NCI-H1930 (cell line): Measurements from ENCODE around the gene LGALS7B.
"Not testable (repeated sequence)": the region's sequence is repeated elsewhere in the genome, so short reads cannot be mapped to it uniquely, and the experiment has no call there.

Source experiments
- DNase-seq, 2 experiments: peaks; one replicate each; lab custom pipeline; 2025; lab: John Stamatoyannopoulos, UW

LGALS7B gene

GRCh38 chr19:38797781-38798180 lies 8.8 kb downstream of the LGALS7B start:
- DNase-seq, result not testable (repeated sequence)

- no peak for DNase-seq
These were observed 10.1 kb downstream of the LGALS7B start for GRCh38 chr19:38799104-38799503.

GRCh38 chr19:38800577-38801347 lies 11.8 kb downstream of the LGALS7B start:
- DNase-seq, result no peak

- no peak for DNase-seq
These were observed 12.5 kb downstream of the LGALS7B start for GRCh38 chr19:38801359-38802095.

GRCh38 chr19:38803543-38803942 lies 14.5 kb downstream of the LGALS7B start:
- no peak for DNase-seq

GRCh38 chr19:38805180-38805579 lies 16.2 kb downstream of the LGALS7B start:
- no peak for DNase-seq

GRCh38 chr19:38806371-38806770 lies 17.4 kb downstream of the LGALS7B start:
- no peak for DNase-seq

GRCh38 chr19:38807374-38808098 lies 18.5 kb downstream of the LGALS7B start:
- not testable (repeated sequence) for DNase-seq

- no peak for DNase-seq
These were observed 19.7 kb downstream of the LGALS7B start for GRCh38 chr19:38808741-38809140.

GRCh38 chr19:38809592-38810252 lies 20.7 kb downstream of the LGALS7B start:
- DNase-seq, result no peak

GRCh38 chr19:38812009-38812840 lies 23.2 kb downstream of the LGALS7B start:
- no peak for DNase-seq

GRCh38 chr19:38812841-38813320 lies 23.9 kb downstream of the LGALS7B start, which contains the start of gene LGALS4:
Gene LGALS4 (minus strand): TSS chr19:38812945. CDS start chr19:38812886, 59 bp downstream.
- DNase-seq, result no peak

- no peak for DNase-seq
These were observed 24.3 kb downstream of the LGALS7B start for GRCh38 chr19:38813323-38813722.

GRCh38 chr19:38813932-38814331 lies 24.9 kb downstream of the LGALS7B start:
- DNase-seq, result not testable (repeated sequence)

- DNase-seq, result no peak
These were observed 26.3 kb downstream of the LGALS7B start for GRCh38 chr19:38815059-38816001.

- no peak for DNase-seq
These were observed 27.2 kb downstream of the LGALS7B start for GRCh38 chr19:38816131-38816750.

GRCh38 chr19:38817081-38817480 lies 28.1 kb downstream of the LGALS7B start:
- no peak for DNase-seq

GRCh38 chr19:38819231-38819920 lies 30.4 kb downstream of the LGALS7B start:
- DNase-seq, result no peak
